ENCODE data around the gene PACSIN1.

The PACSIN1 gene

GRCh38 chr6:34552620-34553019 lies 86.7 kb downstream of the PACSIN1 start:
- no peak for TF ChIP-seq CTCF (IDR thresholded peaks at IDR 0.05; ENCODE audit: insufficient read depth, low read depth, low read length, missing control alignments)

GRCh38 chr6:34553146-34553545 lies 87.3 kb downstream of the PACSIN1 start:
- TF ChIP-seq CTCF (IDR thresholded peaks at IDR 0.05; ENCODE audit: insufficient read depth, low read depth, low read length, missing control alignments): no peak
- no peak overlapping the region for H3K4me3 ChIP-seq (ENCODE audit: low read length)
- DNase-seq (ENCODE audit: low read depth): no peak

More at GRCh38 chr6:34552620-34553019, 86.7 kb downstream of the PACSIN1 start:
- no peak for DNase-seq (ENCODE audit: low read depth)
- no peak overlapping the region for H3K4me3 ChIP-seq (ENCODE audit: low read length)

GRCh38 chr6:34553750-34554149 lies 87.9 kb downstream of the PACSIN1 start:
- no peak for TF ChIP-seq CTCF (IDR thresholded peaks at IDR 0.05; ENCODE audit: insufficient read depth, low read depth, low read length, missing control alignments)
- peak; percentile 47 for DNase-seq (ENCODE audit: low read depth)
- H3K4me3 ChIP-seq (ENCODE audit: low read length): no peak overlapping the region

- DNase-seq (ENCODE audit: low read depth): peak; percentile 53
- TF ChIP-seq CTCF (IDR thresholded peaks at IDR 0.05; ENCODE audit: insufficient read depth, low read depth, low read length, missing control alignments): no peak
- H3K4me3 ChIP-seq (ENCODE audit: low read length): no peak overlapping the region
These were observed 88.6 kb downstream of the PACSIN1 start for GRCh38 chr6:34554291-34555006.

GRCh38 chr6:34555007-34555322 lies 89.1 kb downstream of the PACSIN1 start:
- DNase-seq (ENCODE audit: low read depth): no peak
- no peak for TF ChIP-seq CTCF (IDR thresholded peaks at IDR 0.05; ENCODE audit: insufficient read depth, low read depth, low read length, missing control alignments)
- no peak overlapping the region for H3K4me3 ChIP-seq (ENCODE audit: low read length)

GRCh38 chr6:34555328-34555727 lies 89.5 kb downstream of the PACSIN1 start:
- H3K4me3 ChIP-seq (ENCODE audit: low read length): no peak overlapping the region
- TF ChIP-seq CTCF (IDR thresholded peaks at IDR 0.05; ENCODE audit: insufficient read depth, low read depth, low read length, missing control alignments): no peak
- DNase-seq (ENCODE audit: low read depth): no peak

GRCh38 chr6:34556031-34556471 lies 90.2 kb downstream of the PACSIN1 start, which contains the start of gene SPDEF:
SPDEF (minus strand) TSS chr6:34556329; CDS start chr6:34544455, 11,874 bp downstream.
- peak; percentile 8 for TF ChIP-seq CTCF (IDR thresholded peaks at IDR 0.05; ENCODE audit: insufficient read depth, low read depth, low read length, missing control alignments)
- peak; percentile 32 for DNase-seq (ENCODE audit: low read depth)
- H3K4me3 ChIP-seq (ENCODE audit: low read length): no peak within 1 kb of the TSS
